Stomach (tissue), 4 donors: Measurements from ENCODE around the gene ACVR1B.

ENCODE experiments used
- EP300 ChIP-seq: sonication (generic); formaldehyde crosslinking; IDR thresholded peaks from one replicate; pipeline ENCODE4 v1.6.1; 2017; ENCODE audit warnings: antibody characterized with exemption
- POLR2A ChIP-seq, 4 donors: fragments of 450-650 bp; IDR thresholded peaks; one replicate each; pipeline ENCODE4 v1.6.1; 2016; ENCODE audit warnings: antibody characterized with exemption in 4 of 4, control low read depth in 2 of 4, mild to moderate bottlenecking in 1 of 4, moderate library complexity in 1 of 4

DNA sequence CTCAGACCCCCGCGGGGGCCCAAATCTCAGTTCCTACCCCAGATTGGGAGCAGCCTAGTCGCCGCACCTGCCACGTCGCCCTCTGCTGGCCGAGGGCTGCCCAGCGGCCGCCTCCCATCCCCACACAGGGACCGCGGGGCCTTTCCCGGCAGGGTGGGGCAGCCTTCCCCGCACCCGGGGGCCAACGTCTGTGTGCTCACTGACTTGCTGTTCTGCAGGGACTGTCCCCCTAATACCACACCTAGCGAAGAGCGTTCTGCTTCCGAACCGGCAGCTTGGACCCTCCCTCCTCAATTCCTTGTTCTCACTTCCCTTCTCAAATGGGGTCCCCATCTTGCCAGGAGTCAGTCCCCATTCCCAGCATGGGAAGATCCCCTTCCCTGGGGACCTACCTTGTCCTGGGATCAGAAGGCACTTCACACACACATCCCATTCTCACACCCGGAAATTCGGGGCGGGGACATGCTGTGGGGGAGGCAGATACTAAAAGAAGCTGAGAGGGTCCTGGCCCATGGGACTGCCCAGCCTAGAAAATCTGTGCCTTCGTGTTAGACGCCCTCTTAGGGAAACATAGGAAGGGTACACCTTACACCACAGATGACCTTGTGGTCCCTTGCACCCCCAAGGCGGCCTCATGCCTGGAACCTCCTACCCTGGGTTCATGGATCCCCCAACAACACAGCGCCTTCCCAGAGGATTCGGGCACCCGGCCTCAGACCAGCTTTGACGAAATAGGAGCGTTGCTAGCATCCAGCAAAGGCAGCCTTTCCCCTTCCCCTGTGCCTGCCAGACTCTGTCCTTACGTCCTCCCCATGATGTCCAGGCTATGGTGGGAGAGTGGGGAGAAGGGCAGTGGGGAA lies 27.8 kb upstream of the ACVR1B start:
- TF ChIP-seq POLR2A (IDR thresholded peaks at IDR 0.05) (no peak), EP300 (no peak)
